K562 (cell line): ENCODE results near the gene DCAF17. TPM values are rescaled to one million over a fixed set of nuclear protein-coding genes. Genes with fewer than 3 reads are reported as not detected.
A peak's percentile ranks its signal among the peaks of the same experiment; 100 is the strongest.

Experiments
- ATAC-seq: fragments of 200-7000 bp; cut with Tn5 transposase; 3 replicates; pipeline ENCODE4 v1.9.1; 2020; ENCODE audit warnings: moderate library complexity
- BruUV-seq: library from RNA; stranded (reverse); fragments of 400-500 nt; replicated peaks from 2 replicates; lab custom pipeline; 2021; lab: Mats Ljungman, UMichigan
- CTCF ChIA-PET: fragments of 300-600 bp; formaldehyde crosslinking; extraction: SDS; loops from one replicate; lab custom pipeline; 2021; ENCODE audit warnings: low intra/inter-chr PET ratio; lab: Yijun Ruan, JAX
- POLR2A ChIA-PET: fragments of 300-600, 350-650 bp; sonication (Branson Sonifier 250); formaldehyde crosslinking; extraction: SDS; loops from one replicate; lab custom pipeline; 2021; ENCODE audit warnings: antibody characterized with exemption, inconsistent platforms; lab: Yijun Ruan, JAX
- DNase-seq, 4 experiments: peaks; one replicate each; pipeline versions ENCODE4 v3.0.0 to v3.0.0-alpha.2; 2011 to 2018; ENCODE audit warnings: low spot score in 3 of 4, mixed read lengths in 3 of 4; ENCODE audit errors: extremely low read depth in 1 of 4
- FAIRE-seq: peaks from 2 replicates; lab custom pipeline; 2011; peaks lifted over from hg19 to GRCh38; lab: Jason Lieb, UNC
- H2AFZ ChIP-seq: 2 replicates; pipeline ENCODE4 v1.6.0; 2011; ENCODE audit warnings: low read depth, low read length, control low read depth, inconsistent platforms
- H3K27ac ChIP-seq: fragments of 200-600 bp; 3 replicates; pipeline ENCODE4 v1.8.0; 2011; ENCODE audit warnings: low read depth, mild to moderate bottlenecking, control low read depth, inconsistent platforms, low read length, moderate library complexity, mixed read lengths; ENCODE audit errors: extremely low read depth
- H3K27me3 ChIP-seq, 2 experiments: fragments of 300-600 bp in 1 of 2; 2 replicates in 1 of 2; 3 replicates in 1 of 2; pipeline versions ENCODE4 v1.6.0 to v1.8.0; 2011; ENCODE audit warnings: inconsistent platforms in 2 of 2, low read length in 2 of 2, mild to moderate bottlenecking in 1 of 2, mixed read lengths in 1 of 2, moderate library complexity in 1 of 2; ENCODE audit not compliant: control insufficient read depth in 2 of 2, insufficient read depth in 2 of 2
- H3K36me3 ChIP-seq: fragments of 300-600 bp; 3 replicates; pipeline ENCODE4 v1.8.0; 2011; ENCODE audit warnings: mild to moderate bottlenecking, low read length, inconsistent platforms; ENCODE audit not compliant: control insufficient read depth, insufficient read depth
- H3K4me1 ChIP-seq, 2 experiments: fragments of 200-600 bp in 1 of 2; replicated peaks in 1 of 2; 2 replicates in 1 of 2; 3 replicates in 1 of 2; pipeline versions ENCODE4 v1.5.1 to v1.8.0; 2011; ENCODE audit warnings: inconsistent platforms in 2 of 2, low read length in 2 of 2, mild to moderate bottlenecking in 1 of 2, mixed read lengths in 1 of 2, moderate library complexity in 1 of 2; ENCODE audit not compliant: control insufficient read depth in 2 of 2, insufficient read depth in 2 of 2
- H3K4me2 ChIP-seq: 2 replicates; pipeline ENCODE4 v1.6.1; 2011; ENCODE audit warnings: low read length, control low read depth, inconsistent platforms, mixed read lengths; ENCODE audit not compliant: insufficient read depth
- H3K4me3 ChIP-seq: fragments of 200-600 bp; sonication (generic), shearing (Covaris generic); 2 replicates; pipeline ENCODE4 v1.5.1; 2016; ENCODE audit warnings: control low read depth, inconsistent platforms
- H3K79me2 ChIP-seq: fragments of 200-600 bp; 3 replicates; pipeline ENCODE4 v1.8.0; 2011; ENCODE audit warnings: low read length, inconsistent platforms; ENCODE audit not compliant: control insufficient read depth, insufficient read depth
- H3K9ac ChIP-seq, 2 experiments: 2 replicates each; pipeline versions ENCODE4 v1.6.0 to v1.6.1; 2011; ENCODE audit warnings: low read depth in 2 of 2, low read length in 2 of 2, control low read depth in 1 of 2, inconsistent platforms in 1 of 2, mild to moderate bottlenecking in 1 of 2, mixed read lengths in 1 of 2; ENCODE audit not compliant: insufficient read depth in 1 of 2
- H3K9me1 ChIP-seq: one replicate; pipeline ENCODE4 v1.6.0; 2011; ENCODE audit warnings: inconsistent platforms, mild to moderate bottlenecking, low read length, moderate library complexity; ENCODE audit not compliant: control insufficient read depth, insufficient read depth
- H3K9me3 ChIP-seq: replicated peaks from 2 replicates; pipeline ENCODE4 v1.5.1; 2011; ENCODE audit warnings: low read depth, low read length, inconsistent platforms; ENCODE audit not compliant: control insufficient read depth, insufficient read depth
- H4K20me1 ChIP-seq: replicated peaks from 2 replicates; pipeline ENCODE4 v1.6.1; 2011; ENCODE audit warnings: low read length, inconsistent platforms, mixed read lengths; ENCODE audit not compliant: control insufficient read depth, insufficient read depth
- EP400 ChIP-seq: fragments of 450-650 bp; IDR thresholded peaks from 2 replicates; pipeline ENCODE4 v1.6.1; 2017; ENCODE audit warnings: antibody characterized with exemption, mild to moderate bottlenecking, moderate library complexity
- NEUROD1 ChIP-seq: fragments of 150-350 bp; IDR thresholded peaks from 2 replicates; pipeline ENCODE4 v1.6.1; 2014; ENCODE audit warnings: borderline replicate concordance, low read length, low read depth; ENCODE audit not compliant: partially characterized antibody
- RAD51 ChIP-seq: fragments of 450-650 bp; IDR thresholded peaks from 2 replicates; pipeline ENCODE4 v1.7.1; 2016; ENCODE audit warnings: low read depth, mild to moderate bottlenecking, borderline replicate concordance
- RNF2 ChIP-seq: sonication (generic); IDR thresholded peaks from 2 replicates; pipeline ENCODE4 v1.6.1; 2016
- SETDB1 ChIP-seq: IDR thresholded peaks from one replicate; pipeline ENCODE4 v1.6.1; 2012; ENCODE audit warnings: low read length, control low read depth, inconsistent platforms
- TCFL5 ChIP-seq: fragments of 250-450 bp; sonication (Bioruptor Pico); conservative IDR thresholded peaks from 2 replicates; pipeline ENCODE4 v1.6.1; 2021; ENCODE audit warnings: mild to moderate bottlenecking, moderate library complexity, matching md5 sums
- ZNF121 ChIP-seq: sonication (generic); formaldehyde crosslinking; conservative IDR thresholded peaks from 2 replicates; pipeline ENCODE4 v1.8.0; 2022; ENCODE audit warnings: missing genetic modification reagents
- ZNF764 ChIP-seq: fragments of 250-450 bp; sonication (Bioruptor Pico); IDR thresholded peaks from 2 replicates; pipeline ENCODE4 v1.4.0; 2020; ENCODE audit warnings: low read depth, mild to moderate bottlenecking, moderate library complexity
- WGBS: fragments of 100-300 bp; shearing (Covaris generic); methylation state at CpG from one replicate; pipeline ENCODE4 v1.1.6; 2016; ENCODE audit warnings: low coverage, mixed read lengths; ENCODE audit not compliant: insufficient coverage; ENCODE audit errors: missing lambda C conversion rate; 5-methylcytosine and 5-hydroxymethylcytosine counted together
- in situ Hi-C: fragments of 300-500 bp; cut with MboI; formaldehyde crosslinking; loops from 4 replicates; pipeline ENCODE4 v1.15.0; 2018; ENCODE audit warnings: inconsistent platforms, mixed read lengths
- intact Hi-C: fragments of 100-400 bp; cut with micrococcal nuclease; formaldehyde crosslinking; loops from 2 replicates; pipeline ENCODE4 v1.14.2; 2022
- polyA plus RNA-seq, 8 experiments: library from polyadenylated mRNA; depleted of rRNA in 4 of 8; stranded (reverse) in 5 of 8; unstranded in 3 of 8; fragments of >200 nt; fragmentation: Nextera tagmentation in 2 of 8; fragmentation: Illumina TruSeq in 1 of 8; extraction: Ambion mirVana in 2 of 8; extraction: Trizol in 1 of 8; gene quantifications; 2 replicates each; pipeline versions ENCODE4 v1.2.1 to v1.2.3, GENCODE V29; 2011 to 2014; ENCODE audit warnings: inconsistent platforms in 1 of 8, missing spikeins in 1 of 8
- total RNA-seq, 7 experiments: library from RNA; depleted of rRNA in 6 of 7; stranded (reverse); fragments of >200 nt in 6 of 7; fragmentation: Illumina TruSeq in 2 of 7; extraction: Trizol in 2 of 7; gene quantifications; 2 replicates each; pipeline versions ENCODE4 v1.2.1 to v1.2.3, GENCODE V29; 2011 to 2021; ENCODE audit warnings: low replicate concordance in 1 of 7
- TF ChIP-seq, protein P1 (sequence below): fragments of 450-650 bp; formaldehyde crosslinking; IDR thresholded peaks from 2 replicates; pipeline ENCODE4 v1.4.0; 2020; ENCODE audit warnings: mild to moderate bottlenecking, mixed read lengths
- TF ChIP-seq, protein P2 (sequence below): sonication (generic); formaldehyde crosslinking; IDR thresholded peaks from 2 replicates; pipeline ENCODE4 v1.8.0; 2022; ENCODE audit warnings: mild to moderate bottlenecking, missing genetic modification reagents
- TF ChIP-seq, protein P3 (sequence below), 3 experiments: fragments of 200-800 bp in 1 of 3; sonication (Bioruptor generic) in 1 of 3; sonication (generic) in 1 of 3; formaldehyde crosslinking in 1 of 3; IDR thresholded peaks; 2 replicates each; pipeline versions ENCODE4 v1.6.1 to v1.8.0; 2016 to 2022; ENCODE audit warnings: mild to moderate bottlenecking in 2 of 3, missing compliant biosample characterization in 2 of 3, missing genetic modification characterization in 2 of 3, missing genetic modification reagents in 1 of 3
- TF ChIP-seq, protein P4 (sequence below): fragments of 250-450 bp; sonication (Bioruptor Pico); IDR thresholded peaks from 2 replicates; pipeline ENCODE4 v1.5.0; 2021
- TF ChIP-seq, protein P5 (sequence below): IDR thresholded peaks from 2 replicates; pipeline ENCODE4 v1.6.1; 2012; ENCODE audit warnings: low read depth, low read length, improper control_type of control experiment, borderline replicate concordance

DCAF17 gene
- total and polyA plus RNA-seq, 9 of the 15 experiments (the other 6 are each of a cell fraction or from before 2014, with no cell fraction given): 10.0 to 38.5 (median 27.1) TPM

DNA sequence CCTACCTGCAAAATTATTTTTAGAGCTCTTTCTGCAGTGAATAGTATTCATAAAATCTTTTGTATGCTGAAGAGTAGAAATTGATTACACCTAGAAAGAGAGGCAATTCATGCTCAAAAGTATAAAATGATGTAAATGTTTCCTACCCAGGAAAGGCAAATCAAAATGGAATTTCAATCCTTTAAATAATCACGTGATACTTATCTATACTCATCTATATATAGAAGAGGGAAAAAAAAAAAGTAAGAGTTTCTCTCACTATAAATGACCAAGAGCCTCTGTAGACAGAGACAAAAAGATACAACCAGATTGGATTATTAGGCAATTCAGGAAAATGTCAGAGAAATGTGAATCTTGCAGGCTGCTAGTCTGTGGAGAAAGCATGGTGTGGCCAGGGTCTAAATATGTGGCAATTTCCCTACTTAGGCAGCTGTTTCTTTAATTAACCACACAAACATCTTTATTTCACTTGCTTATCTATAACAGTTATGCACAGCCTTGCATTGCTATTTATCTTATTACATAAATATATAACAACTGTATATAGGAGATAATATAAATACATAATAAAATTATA lies 39.8 kb upstream of the DCAF17 start:
- POLR2A ChIA-PET: interaction anchor here (0.7 to 1.7 kb wide), 3 partner anchors 9 to 20 kb away, joined by 3 to 5 read pairs (median 4); no protein-coding TSS in a partner anchor
- no peak for TF ChIP-seq RNF2
- TF ChIP-seq, protein P1, sequence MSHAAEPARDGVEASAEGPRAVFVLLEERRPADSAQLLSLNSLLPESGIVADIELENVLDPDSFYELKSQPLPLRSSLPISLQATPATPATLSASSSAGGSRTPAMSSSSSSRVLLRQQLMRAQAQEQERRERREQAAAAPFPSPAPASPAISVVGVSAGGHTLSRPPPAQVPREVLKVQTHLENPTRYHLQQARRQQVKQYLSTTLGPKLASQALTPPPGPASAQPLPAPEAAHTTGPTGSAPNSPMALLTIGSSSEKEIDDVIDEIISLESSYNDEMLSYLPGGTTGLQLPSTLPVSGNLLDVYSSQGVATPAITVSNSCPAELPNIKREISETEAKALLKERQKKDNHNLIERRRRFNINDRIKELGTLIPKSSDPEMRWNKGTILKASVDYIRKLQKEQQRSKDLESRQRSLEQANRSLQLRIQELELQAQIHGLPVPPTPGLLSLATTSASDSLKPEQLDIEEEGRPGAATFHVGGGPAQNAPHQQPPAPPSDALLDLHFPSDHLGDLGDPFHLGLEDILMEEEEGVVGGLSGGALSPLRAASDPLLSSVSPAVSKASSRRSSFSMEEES (CRISPR knock-in tag): peak; percentile 81
- TF ChIP-seq, protein P2, sequence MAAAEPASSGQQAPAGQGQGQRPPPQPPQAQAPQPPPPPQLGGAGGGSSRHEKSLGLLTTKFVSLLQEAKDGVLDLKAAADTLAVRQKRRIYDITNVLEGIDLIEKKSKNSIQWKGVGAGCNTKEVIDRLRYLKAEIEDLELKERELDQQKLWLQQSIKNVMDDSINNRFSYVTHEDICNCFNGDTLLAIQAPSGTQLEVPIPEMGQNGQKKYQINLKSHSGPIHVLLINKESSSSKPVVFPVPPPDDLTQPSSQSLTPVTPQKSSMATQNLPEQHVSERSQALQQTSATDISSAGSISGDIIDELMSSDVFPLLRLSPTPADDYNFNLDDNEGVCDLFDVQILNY (CRISPR knock-in tag): no peak
- TF ChIP-seq RAD51: peak; percentile 38; the same call in 1 of the 2 replicates
- no peak for TF ChIP-seq ZNF764
- no peak for TF ChIP-seq ZNF121
- TF ChIP-seq, protein P3, sequence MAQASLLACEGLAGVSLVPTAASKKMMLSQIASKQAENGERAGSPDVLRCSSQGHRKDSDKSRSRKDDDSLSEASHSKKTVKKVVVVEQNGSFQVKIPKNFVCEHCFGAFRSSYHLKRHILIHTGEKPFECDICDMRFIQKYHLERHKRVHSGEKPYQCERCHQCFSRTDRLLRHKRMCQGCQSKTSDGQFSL (CRISPR knock-in tag; IDR thresholded peaks at IDR 0.05): no peak
- TF ChIP-seq, protein P3 (tag; IDR thresholded peaks at IDR 0.05): no peak
- TF ChIP-seq TCFL5 (CRISPR knock-in tag): no peak
- TF ChIP-seq EP400: no peak
- TF ChIP-seq NEUROD1: no peak
- TF ChIP-seq, protein P4, sequence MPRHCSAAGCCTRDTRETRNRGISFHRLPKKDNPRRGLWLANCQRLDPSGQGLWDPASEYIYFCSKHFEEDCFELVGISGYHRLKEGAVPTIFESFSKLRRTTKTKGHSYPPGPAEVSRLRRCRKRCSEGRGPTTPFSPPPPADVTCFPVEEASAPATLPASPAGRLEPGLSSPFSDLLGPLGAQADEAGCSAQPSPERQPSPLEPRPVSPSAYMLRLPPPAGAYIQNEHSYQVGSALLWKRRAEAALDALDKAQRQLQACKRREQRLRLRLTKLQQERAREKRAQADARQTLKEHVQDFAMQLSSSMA: no peak
- no peak for TF ChIP-seq SETDB1
- TF ChIP-seq, protein P5, sequence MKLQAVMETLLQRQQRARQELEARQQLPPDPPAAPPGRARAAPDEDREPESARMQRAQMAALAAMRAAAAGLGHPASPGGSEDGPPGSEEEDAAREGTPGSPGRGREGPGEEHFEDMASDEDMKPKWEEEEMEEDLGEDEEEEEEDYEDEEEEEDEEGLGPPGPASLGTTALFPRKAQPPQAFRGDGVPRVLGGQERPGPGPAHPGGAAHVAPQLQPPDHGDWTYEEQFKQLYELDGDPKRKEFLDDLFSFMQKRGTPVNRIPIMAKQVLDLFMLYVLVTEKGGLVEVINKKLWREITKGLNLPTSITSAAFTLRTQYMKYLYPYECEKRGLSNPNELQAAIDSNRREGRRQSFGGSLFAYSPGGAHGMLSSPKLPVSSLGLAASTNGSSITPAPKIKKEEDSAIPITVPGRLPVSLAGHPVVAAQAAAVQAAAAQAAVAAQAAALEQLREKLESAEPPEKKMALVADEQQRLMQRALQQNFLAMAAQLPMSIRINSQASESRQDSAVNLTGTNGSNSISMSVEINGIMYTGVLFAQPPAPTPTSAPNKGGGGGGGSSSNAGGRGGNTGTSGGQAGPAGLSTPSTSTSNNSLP: no peak
- TF ChIP-seq, all 486 proteins: peak for 2
- 41% methylated on average over 1 of the region's 1 CpG for WGBS
- no peak overlapping the region for H3K27ac ChIP-seq
- peaks cover 3% of the 10 kb centered on the region; the same call in 1 of the 3 replicates for H3K79me2 ChIP-seq
- H3K27me3 ChIP-seq: no peaks in the 10 kb centered on the region
- DNase-seq (no peak), ATAC-seq (no peak), FAIRE-seq (no peak)
- intact Hi-C loops (no loop called here), in situ Hi-C loops (no loop called here)
- H3K4me1 ChIP-seq: no peaks in the 10 kb centered on the region
- no peak overlapping the region for H3K4me2 ChIP-seq
- H4K20me1 ChIP-seq: no peaks in the 10 kb centered on the region
- no peaks in the 10 kb centered on the region for H3K9me1 ChIP-seq
- no peak overlapping the region for H3K4me3 ChIP-seq
- CTCF ChIA-PET: no interaction called here
- H2AFZ ChIP-seq: no peak overlapping the region
- no peaks in the 10 kb centered on the region for H3K9me3 ChIP-seq
- no TSS peak for BruUV-seq
- no peaks in the 10 kb centered on the region for H3K36me3 ChIP-seq
- H3K9ac ChIP-seq: no peak overlapping the region
